GM23338 (cell line): ENCODE results near the gene LHB. TPM values are rescaled to one million over a fixed set of nuclear protein-coding genes. Genes with fewer than 3 reads are reported as not detected.
A peak's percentile ranks its signal among the peaks of the same experiment; 100 is the strongest.
"Not testable (repeated sequence)": the region's sequence is repeated elsewhere in the genome, so short reads cannot be mapped to it uniquely, and the experiment has no call there.

Experiments
- ATAC-seq: fragments of 200-7000 bp; cut with Tn5 transposase; 3 replicates; pipeline ENCODE4 v1.9.1; 2020
- DNase-seq: peaks from one replicate; pipeline ENCODE4 v3.0.0-alpha.2; 2015; ENCODE audit warnings: low spot score
- H2AFZ ChIP-seq: fragments of 200-600 bp; sonication (generic); 2 replicates; pipeline ENCODE4 v1.8.0; 2016; ENCODE audit warnings: antibody characterized with exemption, mild to moderate bottlenecking, moderate library complexity
- H3F3A ChIP-seq: fragments of 200-600 bp; sonication (generic); replicated peaks from 2 replicates; pipeline ENCODE4 v1.8.0; 2017; ENCODE audit warnings: antibody characterized with exemption, mixed run types, low read depth
- H3K27ac ChIP-seq: fragments of 200-600 bp; sonication (generic); 2 replicates; pipeline ENCODE4 v1.6.1; 2016; ENCODE audit warnings: low read depth
- H3K27me3 ChIP-seq: fragments of 200-600 bp; sonication (generic); 2 replicates; pipeline ENCODE4 v1.8.0; 2016; ENCODE audit warnings: mild to moderate bottlenecking, mixed run types, moderate library complexity; ENCODE audit not compliant: insufficient read depth
- H3K36me3 ChIP-seq: fragments of 200-600 bp; sonication (generic); 2 replicates; pipeline ENCODE4 v1.8.0; 2016; ENCODE audit warnings: mild to moderate bottlenecking; ENCODE audit not compliant: insufficient read depth
- H3K4me1 ChIP-seq: fragments of 200-600 bp; sonication (generic); 2 replicates; pipeline ENCODE4 v1.8.0; 2016; ENCODE audit warnings: mild to moderate bottlenecking, moderate library complexity; ENCODE audit not compliant: insufficient read depth
- H3K4me2 ChIP-seq: fragments of 200-600 bp; sonication (generic); 2 replicates; pipeline ENCODE4 v1.7.1; 2017; ENCODE audit warnings: mixed run types
- H3K4me3 ChIP-seq: fragments of 200-600 bp; sonication (generic); 2 replicates; pipeline ENCODE4 v1.6.1; 2016; ENCODE audit warnings: mixed run types
- H3K79me2 ChIP-seq: fragments of 200-600 bp; sonication (generic); replicated peaks from 2 replicates; pipeline ENCODE4 v1.8.0; 2017; ENCODE audit warnings: mild to moderate bottlenecking; ENCODE audit not compliant: insufficient read depth
- H3K9me2 ChIP-seq: fragments of 200-600 bp; sonication (generic); 2 replicates; pipeline ENCODE4 v1.8.0; 2017; ENCODE audit not compliant: insufficient read depth
- H4K20me1 ChIP-seq: fragments of 200-600 bp; sonication (generic); replicated peaks from 2 replicates; pipeline ENCODE4 v1.8.0; 2017; ENCODE audit warnings: mild to moderate bottlenecking; ENCODE audit not compliant: insufficient read depth
- H3K27ac Mint-ChIP-seq: 2 replicates; pipeline ENCODE4 v1.8.0; 2020; ENCODE audit warnings: inconsistent platforms, mild to moderate bottlenecking, moderate library complexity, mixed read lengths
- H3K27me3 Mint-ChIP-seq: 3 replicates; pipeline ENCODE4 v1.8.0; 2022; ENCODE audit warnings: low read depth, mild to moderate bottlenecking, moderate library complexity, mixed read lengths, inconsistent platforms; ENCODE audit not compliant: insufficient read depth, poor library complexity
- H3K36me3 Mint-ChIP-seq: 3 replicates; pipeline ENCODE4 v1.8.0; 2021; ENCODE audit warnings: low read depth, mild to moderate bottlenecking, inconsistent platforms, moderate library complexity, mixed read lengths
- H3K4me1 Mint-ChIP-seq: 3 replicates; pipeline ENCODE4 v1.8.0; 2020; ENCODE audit warnings: mild to moderate bottlenecking, inconsistent platforms, mixed read lengths
- H3K4me3 Mint-ChIP-seq: 3 replicates; pipeline ENCODE4 v1.8.0; 2021; ENCODE audit warnings: moderate library complexity, mild to moderate bottlenecking, inconsistent platforms, mixed read lengths
- H3K9me3 Mint-ChIP-seq: 3 replicates; pipeline ENCODE4 v1.8.0; 2020; ENCODE audit warnings: moderate library complexity, mild to moderate bottlenecking, inconsistent platforms, mixed read lengths
- CTCF ChIP-seq, 2 experiments: fragments of 200-600 bp in 1 of 2; sonication (generic) in 1 of 2; conservative IDR thresholded peaks; 2 replicates each; pipeline versions ENCODE4 v1.5.1 to v1.6.1; 2016 to 2017; ENCODE audit warnings: antibody characterized with exemption in 2 of 2, low read depth in 2 of 2, mild to moderate bottlenecking in 2 of 2, moderate library complexity in 1 of 2
- polyA plus RNA-seq: library from polyadenylated mRNA; unstranded; fragments of >200 nt; fragmentation: Nextera tagmentation; extraction: Ambion mirVana; gene quantifications from 2 replicates; pipeline ENCODE4 v1.2.1, GENCODE V29; 2016
- total RNA-seq: library from RNA; depleted of rRNA; stranded (reverse); fragments of >200 nt; shearing (Covaris generic); gene quantifications from 2 replicates; pipeline ENCODE4 v1.2.3, GENCODE V29; 2014
- TF ChIP-seq, protein P1 (sequence below): IDR thresholded peaks from 2 replicates; pipeline ENCODE4 v1.6.1; 2016; ENCODE audit warnings: antibody characterized with exemption

Gene LHB
- total and polyA plus RNA-seq, 2 experiments from 2014 or later, result 0.76 TPM; not detected in 1

- no peak overlapping the region for H3K27ac ChIP-seq
- Mint-ChIP-seq H3K27ac (no peak overlapping the region), H3K36me3 (peaks cover 13% of the 10 kb centered on the region; the same call in 2 of the 3 replicates), H3K27me3 (peaks cover 26% of the 10 kb centered on the region), H3K4me3 (peak overlapping the region; percentile 69), H3K4me1 (peaks cover 22% of the 10 kb centered on the region), H3K9me3 (peaks cover 3% of the 10 kb centered on the region; the same call in 1 of the 3 replicates)
- DNase-seq, result peak; percentile 93
- H4K20me1 ChIP-seq, result no peaks in the 10 kb centered on the region; the same call in 1 of the 2 replicates
- H3K27me3 ChIP-seq, result peaks cover 35% of the 10 kb centered on the region
- H3K79me2 ChIP-seq, result no peaks in the 10 kb centered on the region
- H3K4me2 ChIP-seq, result peak overlapping the region; percentile 92
- peak overlapping the region; percentile 64 for H3K4me3 ChIP-seq
- H3F3A ChIP-seq, result 0 out of 2 replicates have a peak, but pooled peaks cover 3% of the 10 kb centered on the region
- TF ChIP-seq, protein P1, sequence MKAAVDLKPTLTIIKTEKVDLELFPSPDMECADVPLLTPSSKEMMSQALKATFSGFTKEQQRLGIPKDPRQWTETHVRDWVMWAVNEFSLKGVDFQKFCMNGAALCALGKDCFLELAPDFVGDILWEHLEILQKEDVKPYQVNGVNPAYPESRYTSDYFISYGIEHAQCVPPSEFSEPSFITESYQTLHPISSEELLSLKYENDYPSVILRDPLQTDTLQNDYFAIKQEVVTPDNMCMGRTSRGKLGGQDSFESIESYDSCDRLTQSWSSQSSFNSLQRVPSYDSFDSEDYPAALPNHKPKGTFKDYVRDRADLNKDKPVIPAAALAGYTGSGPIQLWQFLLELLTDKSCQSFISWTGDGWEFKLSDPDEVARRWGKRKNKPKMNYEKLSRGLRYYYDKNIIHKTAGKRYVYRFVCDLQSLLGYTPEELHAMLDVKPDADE, result no peak
- TF ChIP-seq CTCF (conservative IDR thresholded peaks at IDR 0.05; ENCODE audit: low read depth in 2 of 2), result peak; percentile 28 to 45
- no peak overlapping the region for H2AFZ ChIP-seq
- H3K4me1 ChIP-seq, result peaks cover 19% of the 10 kb centered on the region; the same call in 1 of the 2 replicates
- ATAC-seq, result peak; percentile 66
- no peaks in the 10 kb centered on the region for H3K9me2 ChIP-seq
- no peaks in the 10 kb centered on the region for H3K36me3 ChIP-seq
Measured at GRCh38 chr19:49019242-49019932, 2.5 kb upstream of the LHB start.

DNA sequence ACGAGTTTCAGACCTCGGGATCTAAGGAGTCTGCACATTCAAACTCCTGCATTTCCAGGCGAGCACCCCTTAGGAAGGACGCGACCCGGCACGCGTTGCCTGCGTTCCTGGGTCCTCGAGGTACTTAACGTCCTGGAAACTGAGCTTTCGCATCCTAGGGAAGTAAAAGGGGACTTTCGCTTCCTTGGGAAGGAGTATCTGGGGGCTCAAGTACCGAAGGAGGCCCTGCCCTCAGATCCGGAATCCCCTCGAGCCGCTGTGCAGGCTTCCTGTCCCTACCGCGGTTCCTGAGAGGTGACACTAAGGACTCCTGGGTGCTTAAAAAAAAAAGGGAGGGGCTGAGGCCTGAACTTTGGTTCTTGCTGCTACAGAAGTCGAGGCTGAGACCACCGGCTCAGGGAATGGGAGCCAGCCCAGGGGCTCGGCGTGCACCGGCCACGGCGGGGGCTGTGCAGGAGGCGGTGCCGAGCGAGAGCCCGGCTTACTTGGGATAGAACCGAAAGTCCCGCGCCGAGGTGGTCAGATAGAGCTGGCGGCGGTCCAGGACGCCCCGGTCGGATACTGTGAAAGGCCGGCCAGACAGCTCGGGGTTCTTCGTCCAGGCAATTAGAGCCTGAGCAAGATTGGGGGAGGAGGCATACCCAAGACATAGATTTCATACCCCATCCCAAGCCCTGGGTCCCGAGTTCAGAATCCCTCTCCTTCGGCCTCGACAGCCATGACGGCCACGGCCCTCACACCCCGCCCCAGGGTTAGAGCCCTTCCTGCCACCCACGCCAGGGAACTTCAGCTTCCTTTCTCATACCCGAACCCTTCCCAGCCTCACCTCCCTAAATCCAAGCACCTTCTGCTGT lies 1.7 kb upstream of the LHB start:
- H3K9me3 Mint-ChIP-seq, H4K20me1 ChIP-seq, H3K9me2 ChIP-seq, H3F3A ChIP-seq, DNase-seq, H3K36me3 ChIP-seq, H3K27ac Mint-ChIP-seq, H2AFZ ChIP-seq, H3K79me2 ChIP-seq, H3K27ac ChIP-seq: not testable (repeated sequence)
- ATAC-seq, result peak; percentile 2; the same call in 2 of the 3 replicates
- Histone ChIP-seq H3K27me3 (peaks cover 35% of the 10 kb centered on the region), H3K4me3 (peak overlapping the region; percentile 64), H3K4me2 (peak overlapping the region; percentile 92), H3K4me1 (peaks cover 19% of the 10 kb centered on the region; the same call in 1 of the 2 replicates)
- H3K27me3 Mint-ChIP-seq, result peaks cover 29% of the 10 kb centered on the region
- peak overlapping the region; percentile 69 for H3K4me3 Mint-ChIP-seq
- peaks cover 21% of the 10 kb centered on the region for H3K36me3 Mint-ChIP-seq
- peaks cover 22% of the 10 kb centered on the region for H3K4me1 Mint-ChIP-seq
